DOHH2 (cell line): ENCODE measurements around the gene PLEKHG2.

Source experiments
- CTCF ChIP-seq: fragments of 200-600 bp; sonication (generic); IDR thresholded peaks from one replicate; pipeline ENCODE4 v1.5.1; 2014; ENCODE audit warnings: antibody characterized with exemption, mild to moderate bottlenecking, low read depth, low read length; ENCODE audit not compliant: poor library complexity, severe bottlenecking
- EZH2phosphoT487 ChIP-seq: fragments of 200-600 bp; sonication (generic); IDR thresholded peaks from 2 replicates; pipeline ENCODE4 v1.6.1; 2017; ENCODE audit warnings: borderline replicate concordance, mild to moderate bottlenecking, antibody characterized with exemption, low read length, moderate library complexity, mixed read lengths

DNA sequence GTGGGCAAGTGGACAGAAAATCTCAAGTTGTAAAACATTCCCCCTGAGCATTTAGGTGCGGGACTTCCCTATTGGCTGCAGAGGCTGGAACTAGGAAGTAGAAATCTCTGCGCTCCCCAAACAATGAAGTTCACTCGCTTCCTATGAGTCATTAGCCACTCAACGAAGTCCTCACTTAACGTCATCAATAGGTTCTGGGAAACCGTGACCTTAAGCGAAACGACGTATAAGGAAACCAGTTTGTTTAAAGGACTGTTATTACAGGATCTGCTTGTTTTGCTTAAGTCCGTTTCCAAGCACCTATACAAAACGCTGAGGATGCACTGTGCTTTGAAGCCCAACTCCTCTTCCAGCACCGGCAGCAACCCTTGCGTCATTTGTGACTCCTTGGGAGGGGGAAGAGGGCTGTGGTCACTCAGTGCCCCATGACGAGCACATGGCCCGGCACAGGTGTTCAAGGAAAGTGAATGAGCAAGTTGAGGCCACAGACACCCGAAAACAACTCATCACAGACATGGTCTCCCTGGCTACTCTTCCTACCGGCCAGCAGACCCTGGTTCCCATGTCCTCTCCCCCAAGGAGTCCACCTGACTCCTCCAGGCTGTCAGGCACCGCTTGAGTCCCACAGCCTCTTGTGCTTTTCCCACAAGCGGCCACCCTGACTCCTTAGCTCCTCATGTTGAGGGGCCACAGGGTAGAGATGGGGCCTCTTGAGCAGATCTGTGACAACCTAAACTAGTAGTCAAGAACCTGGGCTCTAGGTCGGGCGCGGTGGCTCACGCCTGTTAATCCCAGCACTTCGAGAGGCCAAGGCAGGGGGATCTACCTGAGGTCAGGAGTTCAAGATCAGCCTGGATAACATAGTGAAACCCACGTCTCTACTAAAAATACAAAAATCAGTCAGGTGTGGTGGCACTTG lies 18.5 kb downstream of the PLEKHG2 start:
- TF ChIP-seq CTCF (no peak), EZH2phosphoT487 (no peak)
